Retinal pigment epithelial cell (primary cell): ENCODE measurements around the gene ADK.

ENCODE experiments used
- DNase-seq: peaks from one replicate; pipeline ENCODE4 v3.0.0-alpha.2; 2010; ENCODE audit warnings: low read depth
- H3K4me3 ChIP-seq: 2 replicates; pipeline ENCODE4 v1.5.1; 2011; ENCODE audit warnings: mild to moderate bottlenecking, low read length, control low read depth, moderate library complexity
- TF ChIP-seq, protein P1 (sequence below): conservative IDR thresholded peaks from 2 replicates; pipeline ENCODE4 v1.5.1; 2011; ENCODE audit warnings: low read depth, low read length, control low read depth, inconsistent platforms

ADK gene

DNA sequence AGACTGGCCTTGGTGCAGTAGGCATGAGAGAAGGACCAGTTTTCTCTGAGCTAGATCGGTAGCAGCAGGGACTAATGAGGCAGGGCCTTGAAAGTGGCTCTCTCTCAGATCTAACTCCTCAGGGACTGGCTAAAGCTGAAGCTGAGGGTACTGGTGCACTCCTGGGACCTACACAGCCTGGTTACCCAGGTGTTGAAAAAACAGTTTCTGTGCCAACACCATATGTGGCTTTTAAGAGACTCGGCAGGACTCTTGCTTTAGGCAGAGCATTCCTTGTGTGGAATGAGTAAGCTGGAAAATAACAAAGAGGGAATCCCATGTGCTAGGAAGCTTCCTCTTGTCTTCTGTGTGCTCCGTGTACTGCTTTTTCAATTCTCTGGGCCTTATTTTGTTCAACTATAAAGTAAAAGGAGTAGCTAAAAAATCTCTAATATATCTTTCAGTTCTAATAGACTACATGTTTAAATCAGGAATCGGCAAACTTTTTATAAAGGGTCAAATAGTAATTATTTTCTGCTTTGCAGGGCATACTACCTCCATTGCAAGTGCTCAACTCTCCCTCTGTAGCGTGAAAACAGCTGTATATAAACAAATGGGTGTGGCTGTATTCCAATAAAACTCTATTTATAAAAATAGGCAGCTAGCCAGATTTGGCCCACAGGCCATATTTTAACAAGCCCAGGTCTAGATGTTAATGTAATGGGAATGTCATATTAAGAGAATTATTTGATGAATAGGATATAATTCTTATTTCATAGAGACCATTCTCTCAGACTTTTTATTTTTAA, 489.3 kb downstream of the ADK start:
- TF ChIP-seq, protein P1, sequence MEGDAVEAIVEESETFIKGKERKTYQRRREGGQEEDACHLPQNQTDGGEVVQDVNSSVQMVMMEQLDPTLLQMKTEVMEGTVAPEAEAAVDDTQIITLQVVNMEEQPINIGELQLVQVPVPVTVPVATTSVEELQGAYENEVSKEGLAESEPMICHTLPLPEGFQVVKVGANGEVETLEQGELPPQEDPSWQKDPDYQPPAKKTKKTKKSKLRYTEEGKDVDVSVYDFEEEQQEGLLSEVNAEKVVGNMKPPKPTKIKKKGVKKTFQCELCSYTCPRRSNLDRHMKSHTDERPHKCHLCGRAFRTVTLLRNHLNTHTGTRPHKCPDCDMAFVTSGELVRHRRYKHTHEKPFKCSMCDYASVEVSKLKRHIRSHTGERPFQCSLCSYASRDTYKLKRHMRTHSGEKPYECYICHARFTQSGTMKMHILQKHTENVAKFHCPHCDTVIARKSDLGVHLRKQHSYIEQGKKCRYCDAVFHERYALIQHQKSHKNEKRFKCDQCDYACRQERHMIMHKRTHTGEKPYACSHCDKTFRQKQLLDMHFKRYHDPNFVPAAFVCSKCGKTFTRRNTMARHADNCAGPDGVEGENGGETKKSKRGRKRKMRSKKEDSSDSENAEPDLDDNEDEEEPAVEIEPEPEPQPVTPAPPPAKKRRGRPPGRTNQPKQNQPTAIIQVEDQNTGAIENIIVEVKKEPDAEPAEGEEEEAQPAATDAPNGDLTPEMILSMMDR, result no peak
- H3K4me3 ChIP-seq, result no peak overlapping the region
- DNase-seq, result no peak

GRCh38 chr10:74641659-74642058, 490.6 kb downstream of the ADK start:
- H3K4me3 ChIP-seq, result no peak overlapping the region
- no peak for DNase-seq
- TF ChIP-seq, protein P1, result no peak

DNA sequence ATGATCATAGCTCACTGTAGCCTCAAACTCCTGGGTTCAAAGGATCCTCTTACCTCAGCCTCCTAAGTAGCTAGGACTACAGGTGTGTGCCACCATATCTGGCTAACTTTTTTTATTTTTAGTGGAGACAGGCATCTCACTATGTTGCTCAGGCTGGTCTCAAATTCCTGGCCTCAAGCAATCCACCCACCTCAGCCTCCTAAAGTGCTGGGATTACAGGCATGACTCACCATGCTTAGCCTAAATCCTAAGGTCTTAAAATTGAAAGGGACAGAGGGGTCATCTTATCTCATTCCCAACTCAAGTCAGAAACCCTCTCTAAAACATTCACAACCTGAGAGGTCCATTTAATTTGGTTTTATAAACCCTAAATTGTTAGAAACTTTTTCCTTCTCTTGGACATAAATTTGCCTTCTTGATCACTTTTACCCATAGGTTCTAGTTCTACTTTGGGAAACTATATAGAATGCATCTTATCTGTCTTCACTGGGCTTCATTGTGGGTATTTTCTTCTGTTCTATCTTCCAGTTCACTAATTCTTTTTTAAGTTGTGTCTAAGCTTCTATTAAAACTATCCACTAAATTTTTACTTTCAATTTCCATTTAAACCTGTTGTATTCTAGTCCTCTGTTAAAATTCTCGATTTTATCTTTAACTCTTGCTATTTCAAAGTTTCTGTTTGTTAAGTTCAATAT, 492.0 kb downstream of the ADK start:
- TF ChIP-seq, protein P1, result no peak
- DNase-seq, result no peak
- H3K4me3 ChIP-seq, result no peak overlapping the region

- H3K4me3 ChIP-seq, result no peak overlapping the region
- TF ChIP-seq, protein P1, result no peak
- peak; percentile 40 for DNase-seq
Observed at GRCh38 chr10:74643596-74643975, 492.6 kb downstream of the ADK start.

GRCh38 chr10:74644738-74645137, 493.7 kb downstream of the ADK start:
- no peak for DNase-seq
- H3K4me3 ChIP-seq, result no peak overlapping the region
- TF ChIP-seq, protein P1, result no peak

GRCh38 chr10:74645692-74646091, 494.7 kb downstream of the ADK start:
- TF ChIP-seq, protein P1, result no peak
- no peak overlapping the region for H3K4me3 ChIP-seq
- no peak for DNase-seq

DNA sequence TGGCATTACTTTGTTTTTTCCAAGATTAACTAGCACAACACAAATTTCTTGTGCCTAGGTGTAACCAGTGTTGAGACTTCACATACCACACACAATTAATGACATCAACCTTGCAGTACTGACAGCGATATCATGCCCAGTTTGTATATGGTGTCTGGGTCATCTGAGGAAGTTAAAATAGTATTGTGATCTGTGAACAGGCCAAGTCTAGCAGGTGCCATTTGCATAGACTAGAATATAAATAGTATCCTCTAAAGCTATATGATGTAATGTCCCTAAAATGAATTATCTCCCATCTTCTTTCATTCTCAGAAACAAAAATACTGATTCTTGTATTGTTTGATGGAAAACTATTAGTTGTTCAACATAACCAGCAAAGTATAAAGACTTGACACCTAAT, 499.6 kb downstream of the ADK start:
- H3K4me3 ChIP-seq, result no peak overlapping the region
- TF ChIP-seq, protein P1, result no peak
- no peak for DNase-seq
